Skeletal muscle satellite cell (primary cell): Measurements from ENCODE around the gene TPO.

ENCODE experiments used
- H3K27me3 ChIP-seq: 2 replicates; pipeline ENCODE4 v1.7.0; 2013; ENCODE audit warnings: low read length; ENCODE audit not compliant: control insufficient read depth, insufficient read depth
- H3K36me3 ChIP-seq: 2 replicates; pipeline ENCODE4 v1.7.0; 2013; ENCODE audit warnings: mild to moderate bottlenecking, control low read depth, low read length; ENCODE audit not compliant: insufficient read depth
- H3K4me1 ChIP-seq: 2 replicates; pipeline ENCODE4 v1.7.0; 2013; ENCODE audit warnings: low read length; ENCODE audit not compliant: control insufficient read depth, insufficient read depth
- H3K4me2 ChIP-seq: 2 replicates; pipeline ENCODE4 v1.7.0; 2013; ENCODE audit warnings: mild to moderate bottlenecking, low read length
- H3K4me3 ChIP-seq: 2 replicates; pipeline ENCODE4 v1.7.0; 2013; ENCODE audit warnings: low read length
- H3K9ac ChIP-seq: 2 replicates; pipeline ENCODE4 v1.7.0; 2013; ENCODE audit warnings: mild to moderate bottlenecking, low read depth, low read length, moderate library complexity
- H3K9me3 ChIP-seq: replicated peaks from 2 replicates; pipeline ENCODE4 v1.7.0; 2013; ENCODE audit warnings: mild to moderate bottlenecking, control low read depth, low read length

TPO gene

DNA sequence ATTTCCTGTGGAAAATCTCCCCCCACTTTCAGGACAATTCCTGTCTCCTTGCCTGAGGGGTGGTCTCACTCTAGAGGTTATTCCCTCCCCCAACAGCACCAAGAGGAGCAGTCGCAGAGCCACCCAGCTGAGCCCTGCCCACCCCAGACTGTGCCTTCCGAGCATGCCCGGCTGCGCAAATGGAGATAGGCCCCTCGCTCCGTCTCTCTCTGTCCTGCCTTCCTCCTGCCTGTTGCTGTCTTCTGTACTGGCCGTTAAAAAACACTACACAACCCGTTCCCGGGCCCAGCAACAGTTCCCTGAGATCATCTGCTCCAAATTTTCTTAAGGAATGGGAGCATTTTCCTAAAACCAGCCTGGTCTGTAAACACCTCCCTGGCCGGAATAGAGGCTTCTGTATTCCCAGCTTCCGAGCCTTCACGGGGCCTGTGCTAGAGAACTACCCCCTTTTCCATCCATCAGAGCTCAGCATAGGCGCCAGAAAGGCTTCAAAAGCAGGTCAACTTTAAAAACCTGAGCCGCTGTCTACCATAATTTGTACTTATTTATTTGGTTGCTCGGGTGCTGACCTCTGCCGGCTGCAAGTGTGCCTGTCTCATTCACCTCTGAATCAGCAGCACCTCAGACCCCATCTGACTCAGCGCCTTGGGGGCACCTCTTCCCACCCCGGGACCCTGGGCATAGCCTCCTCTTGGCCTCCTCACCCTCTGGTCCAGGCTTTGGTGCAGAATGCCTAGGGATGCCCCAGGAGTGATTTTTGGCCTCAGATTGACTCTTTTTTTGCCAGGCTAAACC, 171.6 kb downstream of the TPO start:
- Histone ChIP-seq H3K4me1 (peaks cover 29% of the 10 kb centered on the region), H3K9ac (no peak overlapping the region), H3K4me3 (no peak overlapping the region), H3K9me3 (no peaks in the 10 kb centered on the region), H3K36me3 (no peaks in the 10 kb centered on the region), H3K27me3 (peaks cover 12% of the 10 kb centered on the region), H3K4me2 (no peak overlapping the region)

DNA sequence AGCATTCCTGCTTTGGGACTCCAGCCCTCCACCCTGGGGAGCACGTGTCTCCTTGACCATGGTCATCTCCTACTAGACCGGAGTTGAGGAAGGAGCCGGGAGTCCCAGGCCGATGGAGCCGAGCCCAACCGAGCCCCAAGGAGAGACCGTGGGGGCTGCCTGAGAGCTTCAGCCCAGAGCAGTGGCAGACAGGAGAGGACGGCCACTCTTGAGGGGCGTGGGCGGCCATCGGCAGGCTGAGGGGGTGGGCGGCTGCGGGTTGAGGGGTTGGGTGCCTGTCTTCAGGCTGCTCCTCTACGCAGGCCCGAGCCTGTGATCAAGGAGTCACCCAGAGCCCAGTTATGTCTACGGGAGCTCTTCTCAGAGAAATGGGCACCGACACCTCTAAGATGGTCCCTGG, 172.4 kb downstream of the TPO start:
- H3K9ac ChIP-seq: no peak overlapping the region

DNA sequence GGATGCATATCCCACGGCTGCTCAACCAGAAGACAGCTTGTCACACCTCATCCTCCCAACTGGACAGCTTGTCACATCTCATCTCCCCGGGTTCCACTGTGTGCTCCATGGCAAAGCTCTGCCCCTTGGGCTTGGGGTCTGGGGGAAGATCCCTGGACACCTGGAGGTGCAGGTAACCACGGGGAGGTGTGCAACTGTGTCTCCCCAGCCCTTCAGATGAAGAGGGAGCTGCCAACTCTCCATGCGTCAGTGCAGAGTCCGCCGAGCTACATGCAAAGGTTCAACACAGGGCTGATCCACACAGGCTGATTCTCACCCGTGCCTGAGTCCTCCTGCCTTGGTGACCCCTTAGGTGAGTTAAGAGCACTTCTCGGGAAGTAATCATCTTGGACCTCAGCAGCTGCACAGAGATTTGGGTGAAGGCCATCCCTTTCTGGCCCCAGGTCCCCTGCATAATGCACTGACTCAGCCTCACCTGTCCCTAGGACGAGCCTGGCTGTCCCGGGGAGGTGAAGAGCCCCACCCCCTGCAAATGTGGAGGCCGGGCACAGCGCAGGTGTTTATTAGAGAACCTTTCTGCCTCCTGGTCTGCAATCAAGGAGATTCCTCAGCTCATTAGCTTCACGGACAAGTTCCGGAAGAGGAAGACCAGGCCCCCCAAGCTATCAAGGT, 173.1 kb downstream of the TPO start:
- Histone ChIP-seq H3K27me3 (peaks cover 12% of the 10 kb centered on the region), H3K9me3 (no peaks in the 10 kb centered on the region), H3K4me3 (no peak overlapping the region), H3K4me1 (peaks cover 27% of the 10 kb centered on the region), H3K36me3 (no peaks in the 10 kb centered on the region), H3K9ac (no peak overlapping the region), H3K4me2 (no peak overlapping the region)

More for the DNA sequence above, 172.4 kb downstream of the TPO start:
- Histone ChIP-seq H3K4me2 (no peak overlapping the region), H3K27me3 (peaks cover 12% of the 10 kb centered on the region), H3K36me3 (no peaks in the 10 kb centered on the region), H3K4me1 (peaks cover 22% of the 10 kb centered on the region), H3K9me3 (no peaks in the 10 kb centered on the region), H3K4me3 (no peak overlapping the region)

DNA sequence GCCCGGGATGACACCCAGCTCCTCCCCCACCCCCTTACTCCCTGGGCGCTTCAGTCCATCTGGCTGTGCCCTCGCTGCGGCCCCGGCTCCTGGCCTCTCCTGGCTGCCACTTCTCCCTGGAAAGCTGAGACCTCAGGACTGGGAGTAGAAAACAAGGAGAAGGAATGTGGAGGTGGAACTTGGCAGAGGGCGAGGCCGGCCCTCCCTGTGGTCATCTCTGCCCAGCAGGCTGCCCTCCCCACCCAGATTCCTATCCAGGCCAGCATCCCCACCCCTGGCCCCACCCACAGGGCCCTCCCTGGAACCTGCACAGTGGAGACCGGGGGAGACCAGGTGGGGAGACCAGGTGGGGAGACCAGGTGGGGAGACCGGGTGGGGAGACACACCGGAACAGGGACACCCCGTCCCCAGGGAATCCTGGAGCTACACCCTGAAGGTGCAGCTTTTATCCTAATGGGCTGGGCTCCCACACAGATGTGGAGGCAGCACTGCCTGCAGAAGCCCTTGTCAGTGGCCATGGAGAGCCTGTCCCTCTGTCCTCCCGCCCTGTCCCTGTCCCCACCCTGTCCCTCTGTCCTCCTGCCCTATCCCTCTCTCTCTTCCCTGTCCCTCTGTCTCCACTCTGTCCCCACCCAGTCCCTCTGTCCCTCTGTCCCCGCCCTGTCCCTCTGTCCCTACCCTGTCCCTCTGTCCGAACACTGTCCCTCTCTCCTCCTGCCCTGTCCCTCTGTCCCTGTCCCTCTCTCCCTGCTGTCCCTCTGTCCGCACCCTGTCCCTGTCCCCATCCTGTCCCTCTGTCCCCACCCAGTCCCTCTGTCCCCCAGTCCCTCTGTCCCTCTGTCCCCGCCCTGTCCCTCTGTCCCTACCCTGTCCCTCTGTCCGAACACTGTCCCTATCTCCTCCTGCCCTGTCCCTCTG, 173.9 kb downstream of the TPO start:
- H3K9me3 ChIP-seq: no peaks in the 10 kb centered on the region
- no peaks in the 10 kb centered on the region for H3K36me3 ChIP-seq
- H3K4me3 ChIP-seq: no peak overlapping the region
- no peak overlapping the region for H3K4me2 ChIP-seq
- no peak overlapping the region for H3K9ac ChIP-seq
- H3K4me1 ChIP-seq: peaks cover 33% of the 10 kb centered on the region
- peaks cover 8% of the 10 kb centered on the region for H3K27me3 ChIP-seq

DNA sequence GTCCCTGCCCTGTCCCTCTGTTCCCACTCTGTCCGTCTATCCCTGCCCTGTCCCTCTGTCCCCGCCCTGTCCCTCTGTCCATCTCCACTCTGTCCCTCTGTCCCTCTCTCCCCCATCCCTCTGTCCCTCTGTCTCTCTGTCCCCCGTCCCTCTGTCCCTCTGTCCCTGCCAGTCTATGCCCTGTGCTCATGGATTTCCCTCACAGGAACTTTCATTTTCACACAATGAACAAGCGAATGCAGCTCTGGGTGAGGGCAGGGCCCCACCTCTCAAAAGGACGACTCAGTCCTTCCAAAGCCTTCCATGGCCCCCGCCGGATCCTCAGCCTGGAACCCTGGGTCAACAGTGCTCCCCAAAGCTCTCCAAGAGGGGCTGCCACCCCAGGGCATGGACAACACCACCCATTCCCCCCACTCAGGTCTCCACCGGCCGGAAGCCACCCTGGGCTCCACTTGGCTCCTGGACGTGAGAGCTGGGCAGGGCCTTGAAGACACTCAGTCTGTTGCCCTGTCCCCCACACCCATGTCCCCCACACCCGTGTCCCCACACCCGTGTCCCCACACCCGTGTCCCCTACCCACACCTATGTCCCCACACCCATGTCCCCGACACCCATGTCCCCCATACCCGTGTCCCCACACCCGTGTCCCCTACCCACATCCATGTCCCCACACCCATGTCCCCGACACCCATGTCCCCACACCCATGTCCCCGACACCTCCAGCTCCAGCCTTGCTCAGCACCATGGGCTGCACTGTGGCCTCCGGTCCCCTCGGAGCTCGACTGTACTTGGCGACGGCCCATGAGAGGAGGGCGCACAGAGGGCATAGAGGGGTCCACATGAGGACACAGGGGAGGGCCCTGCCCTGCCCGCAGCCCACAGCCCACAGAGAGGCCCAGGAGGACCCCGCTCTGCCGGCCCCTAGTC, 175.1 kb downstream of the TPO start:
- H3K27me3 ChIP-seq: peaks cover 3% of the 10 kb centered on the region
- no peaks in the 10 kb centered on the region for H3K36me3 ChIP-seq
- peaks cover 38% of the 10 kb centered on the region for H3K4me1 ChIP-seq
- no peak overlapping the region for H3K9ac ChIP-seq
- H3K4me3 ChIP-seq: no peak overlapping the region
- H3K9me3 ChIP-seq: no peaks in the 10 kb centered on the region
- H3K4me2 ChIP-seq: no peak overlapping the region

DNA sequence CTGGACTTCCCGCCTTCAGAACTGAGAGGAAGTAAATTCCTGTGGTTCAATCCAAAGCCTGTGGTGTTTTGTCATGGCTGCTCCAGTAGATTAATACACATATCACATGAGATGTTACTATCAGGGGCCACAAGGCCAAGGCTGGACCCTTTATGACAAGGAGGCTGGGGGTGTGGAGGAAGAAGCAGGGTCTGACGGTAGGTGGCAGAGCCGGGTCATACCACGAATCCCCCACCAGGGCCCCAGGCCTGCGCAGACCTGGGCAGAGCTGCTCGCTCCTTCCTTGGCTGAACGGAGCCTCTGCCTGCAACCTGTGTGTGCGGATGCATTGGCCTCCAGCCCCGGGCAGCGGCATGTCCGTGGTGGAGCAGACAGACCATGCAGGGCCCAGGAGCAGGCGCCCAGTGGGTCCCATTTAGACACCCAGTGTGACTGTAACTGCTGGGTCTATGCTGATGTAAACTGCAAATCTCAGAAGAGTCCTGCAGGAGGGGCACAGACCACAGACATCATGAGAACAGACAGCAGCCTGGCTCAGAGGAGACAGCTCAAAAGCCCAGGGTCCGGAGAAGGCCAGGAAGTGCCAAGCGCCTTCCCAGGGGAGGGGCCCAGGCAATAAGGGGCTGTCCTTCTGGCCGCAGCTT, 175.8 kb downstream of the TPO start:
- no peak overlapping the region for H3K4me3 ChIP-seq
- no peaks in the 10 kb centered on the region for H3K36me3 ChIP-seq
- peaks cover 3% of the 10 kb centered on the region for H3K27me3 ChIP-seq
- no peaks in the 10 kb centered on the region for H3K9me3 ChIP-seq
- H3K4me2 ChIP-seq: no peak overlapping the region
- H3K9ac ChIP-seq: no peak overlapping the region
- H3K4me1 ChIP-seq: peaks cover 46% of the 10 kb centered on the region

DNA sequence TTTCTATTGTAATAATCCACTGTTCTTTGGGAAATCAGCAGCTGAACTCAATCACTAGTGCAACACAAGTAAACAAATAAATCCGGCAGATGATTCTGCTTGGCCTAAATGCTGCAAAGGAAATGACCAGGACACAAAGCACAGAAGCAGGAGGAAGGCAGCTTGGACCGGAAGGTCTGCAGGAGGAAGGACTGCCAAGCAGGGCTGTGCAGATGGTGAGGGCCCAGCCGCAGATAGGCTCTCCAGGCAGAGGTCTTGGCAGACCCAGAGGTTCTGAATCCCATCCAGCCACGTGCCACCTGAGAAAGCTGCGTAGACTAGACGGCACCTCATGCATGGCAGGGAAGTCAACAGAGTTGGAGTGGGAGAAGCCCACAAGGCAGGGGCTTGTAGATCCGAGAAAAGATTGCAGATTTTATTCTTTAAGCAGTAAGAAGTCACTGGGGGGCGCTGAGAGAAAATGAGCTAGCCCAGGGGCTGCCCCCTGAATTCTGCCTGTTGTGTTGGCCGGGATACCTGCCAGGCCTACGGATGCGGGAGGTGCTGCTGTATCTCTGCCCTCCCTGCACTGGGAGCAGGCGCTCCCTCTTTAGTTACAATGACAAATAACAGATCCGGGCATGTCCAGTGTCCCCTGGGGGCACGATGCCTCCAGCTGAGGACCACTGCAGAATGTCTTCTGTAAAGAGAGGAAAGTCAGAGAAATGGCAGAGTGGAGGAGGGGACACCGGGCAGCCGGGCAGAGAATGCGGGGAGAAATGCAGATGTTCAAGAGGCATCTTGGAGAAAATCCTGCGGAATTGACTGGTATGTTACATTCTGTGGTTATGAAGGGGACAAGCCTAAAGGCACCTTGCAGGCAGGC, 177.6 kb downstream of the TPO start:
- no peaks in the 10 kb centered on the region for H3K9me3 ChIP-seq
- no peaks in the 10 kb centered on the region for H3K36me3 ChIP-seq
- no peaks in the 10 kb centered on the region for H3K27me3 ChIP-seq
- H3K9ac ChIP-seq: no peak overlapping the region
- H3K4me2 ChIP-seq: peak overlapping the region; percentile 55
- no peak overlapping the region for H3K4me3 ChIP-seq
- peaks cover 51% of the 10 kb centered on the region for H3K4me1 ChIP-seq

DNA sequence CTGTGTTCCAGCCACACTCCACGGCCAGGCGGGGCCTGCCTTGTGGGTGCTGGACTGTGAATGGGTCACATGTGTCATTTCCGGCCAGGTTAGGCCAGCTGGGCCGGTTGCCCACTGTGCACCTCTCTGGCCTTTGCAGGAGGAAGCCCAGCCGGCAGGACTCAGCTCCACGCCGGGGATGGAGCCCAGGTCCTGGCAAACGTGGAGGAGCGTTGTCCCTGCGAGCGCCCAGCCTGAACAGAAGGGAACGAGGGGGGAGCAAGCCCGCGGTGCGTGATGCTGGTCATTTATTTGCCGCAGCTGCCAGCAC, 178.2 kb downstream of the TPO start:
- Histone ChIP-seq H3K9me3 (no peaks in the 10 kb centered on the region), H3K36me3 (no peaks in the 10 kb centered on the region), H3K4me2 (peak overlapping the region; percentile 55), H3K4me1 (peaks cover 51% of the 10 kb centered on the region), H3K27me3 (no peaks in the 10 kb centered on the region), H3K9ac (no peak overlapping the region), H3K4me3 (no peak overlapping the region)
